22Rv1 (cell line): Measurements from ENCODE around the gene NPY4R2.
"Not testable (repeated sequence)": the region's sequence is repeated elsewhere in the genome, so short reads cannot be mapped to it uniquely, and the experiment has no call there.

Source experiments
- CTCF ChIP-seq: fragments of 450-650 bp; IDR thresholded peaks from 2 replicates; pipeline ENCODE4 v1.5.1; 2017; ENCODE audit warnings: mild to moderate bottlenecking
- ZFX ChIP-seq: fragments of 450-650 bp; IDR thresholded peaks from 2 replicates; pipeline ENCODE4 v1.6.1; 2017; ENCODE audit warnings: antibody characterized with exemption, borderline replicate concordance

GRCh38 chr10:47886827-47887226 lies 31.6 kb upstream of the NPY4R2 start:
- not testable (repeated sequence) for TF ChIP-seq CTCF, ZFX
